ENCODE measurements around the gene SH3BP2.

The SH3BP2 gene

DNA sequence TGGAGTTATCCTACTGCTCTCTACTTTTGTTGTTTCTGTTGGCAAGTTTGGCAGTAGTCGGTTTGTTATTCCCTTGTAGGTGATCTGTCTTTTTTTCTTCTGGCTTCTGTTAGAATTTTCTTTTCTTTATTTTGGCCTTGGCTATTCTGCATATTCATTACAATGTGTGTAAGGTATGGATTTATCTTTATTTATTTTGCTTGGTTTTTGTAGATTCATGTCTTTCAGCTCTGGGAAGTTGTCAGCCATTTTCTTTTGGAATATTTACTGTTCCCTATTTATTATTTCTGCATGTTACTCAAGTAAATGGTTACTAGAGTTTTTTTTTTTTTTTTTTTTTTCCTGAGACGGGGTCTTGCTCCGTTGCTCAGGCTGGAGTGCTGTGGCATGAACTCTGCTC is 63.4 kb downstream of the SH3BP2 start:
- no peak for DNase-seq (ENCODE audit: low spot score)

DNA sequence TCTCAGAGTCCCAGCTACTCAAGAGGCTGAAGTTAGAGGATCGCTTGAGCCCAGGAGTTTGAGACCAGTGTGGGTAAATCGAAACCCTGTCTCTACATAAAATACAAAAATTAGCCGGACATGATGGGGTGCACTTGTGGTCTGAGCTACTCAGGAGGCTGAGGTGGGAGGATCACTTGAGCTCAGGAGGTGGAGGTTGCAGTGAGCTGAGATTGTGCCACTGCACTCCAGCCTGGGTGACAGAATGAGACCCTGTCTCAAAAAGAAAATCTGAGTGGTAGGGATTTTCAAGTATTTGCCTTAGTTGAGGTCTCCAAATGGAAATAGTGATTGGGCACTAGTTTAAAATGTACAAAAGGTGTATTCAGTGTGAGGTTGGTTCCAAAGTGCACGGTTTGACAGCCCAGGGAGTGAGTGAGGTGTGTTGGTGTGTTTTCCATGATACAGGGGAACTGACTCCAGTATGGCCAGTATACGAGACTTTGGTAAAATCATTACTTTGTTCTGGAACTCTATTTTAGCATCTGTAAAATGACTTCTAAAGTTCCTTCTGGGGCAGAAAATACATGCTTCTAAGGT is 64.6 kb downstream of the SH3BP2 start:
- no peak for DNase-seq (ENCODE audit: low spot score)

DNA sequence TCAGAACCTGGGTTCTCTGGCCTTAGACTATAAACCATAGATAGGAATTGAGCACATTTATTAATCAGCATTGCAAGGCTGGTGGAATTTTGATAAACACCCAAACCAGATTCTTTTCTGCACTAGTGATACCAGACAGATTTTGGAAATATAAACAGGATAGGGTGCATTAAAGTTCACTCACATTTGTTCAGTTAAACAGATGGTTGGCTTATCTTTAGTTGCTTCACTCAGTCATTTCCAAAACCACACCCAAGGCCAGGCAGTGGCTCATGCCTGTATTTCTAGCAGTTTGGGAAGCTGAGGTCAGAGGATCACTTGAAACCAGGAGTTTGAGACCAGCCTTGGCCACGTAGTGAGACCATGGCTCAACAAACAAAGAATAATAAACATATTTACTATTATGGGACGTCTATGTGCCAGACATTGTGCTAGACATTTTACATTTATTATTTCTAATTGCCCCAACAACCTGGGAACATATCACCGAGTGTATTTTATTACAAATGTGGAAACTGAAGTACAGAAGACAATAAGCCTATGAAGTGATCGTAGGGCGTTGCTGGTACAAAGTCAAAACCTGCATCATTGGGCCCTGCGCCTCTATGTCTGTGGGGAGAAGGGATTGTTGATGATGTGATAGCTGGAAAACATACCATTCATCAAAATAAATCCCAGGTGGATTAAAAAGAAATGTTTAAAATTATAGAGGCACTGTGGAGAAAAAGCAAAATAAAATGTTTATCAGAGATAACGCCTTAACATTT is 65.7 kb downstream of the SH3BP2 start:
- DNase-seq (ENCODE audit: low spot score) = no peak

DNA sequence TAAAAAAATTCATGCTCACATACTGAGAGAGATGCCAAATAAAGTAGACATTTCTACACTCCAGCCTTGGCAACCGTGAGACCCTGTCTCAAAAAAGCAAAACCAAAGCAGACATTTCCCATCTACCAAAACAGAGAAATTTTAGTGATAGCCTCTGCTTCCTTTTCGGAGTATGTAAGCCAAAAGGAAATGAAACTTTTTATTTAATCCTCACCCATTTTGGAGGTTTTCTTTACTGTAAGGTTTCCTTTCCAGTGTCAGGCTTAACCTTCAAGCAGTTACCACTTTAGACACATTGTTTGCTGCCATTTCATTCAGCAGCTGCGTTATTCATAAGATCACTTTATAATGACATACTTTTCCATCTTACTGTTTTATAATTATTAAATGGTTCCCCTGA is 66.6 kb downstream of the SH3BP2 start:
- DNase-seq (ENCODE audit: low spot score) = no peak

DNA sequence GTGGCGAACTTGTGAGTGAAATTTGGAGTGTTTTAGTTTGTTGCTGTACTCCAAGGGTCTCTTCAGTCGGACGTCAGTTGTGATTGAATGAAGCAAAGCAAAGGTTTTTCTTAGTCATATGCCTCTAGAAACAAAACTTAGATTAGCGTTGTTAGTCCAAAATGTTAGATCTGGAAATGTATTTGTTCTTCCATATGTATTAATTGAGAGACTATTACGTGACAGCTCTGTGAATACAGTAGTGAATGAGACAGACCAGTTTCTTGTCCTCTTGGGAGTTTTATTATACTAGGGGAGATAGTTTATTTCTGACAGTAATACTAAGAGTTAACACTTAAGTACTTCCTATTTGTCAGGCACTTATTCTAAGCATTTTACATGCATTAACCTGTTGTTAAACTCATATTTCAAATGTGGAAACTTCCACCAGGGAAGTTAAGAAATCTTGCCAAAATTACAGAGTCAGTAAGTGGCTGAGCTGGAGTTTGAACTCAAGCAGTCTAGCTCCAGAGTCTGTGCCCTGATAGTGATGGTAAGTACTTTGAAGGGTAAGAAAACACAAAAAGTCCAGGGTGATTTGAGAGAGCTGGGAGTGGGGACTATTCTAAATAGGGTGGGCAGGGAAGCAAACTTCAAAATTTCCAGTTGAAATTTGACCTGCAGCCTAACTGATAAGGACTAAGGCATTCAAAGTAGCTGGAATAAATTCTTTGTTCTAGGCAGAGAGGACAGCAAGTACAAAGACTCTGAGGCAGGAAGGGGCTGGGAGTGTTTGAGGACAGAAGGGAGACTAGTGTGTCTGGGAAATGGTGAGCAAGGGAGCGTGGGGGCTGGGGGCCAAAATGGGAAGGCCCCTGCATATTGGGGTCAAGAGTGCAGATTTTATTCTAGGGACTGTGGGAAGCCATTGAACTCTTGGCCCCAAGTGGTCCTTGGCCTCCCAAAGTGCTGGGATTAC is 67.8 kb downstream of the SH3BP2 start:
- DNase-seq (ENCODE audit: low spot score) = no peak

DNA sequence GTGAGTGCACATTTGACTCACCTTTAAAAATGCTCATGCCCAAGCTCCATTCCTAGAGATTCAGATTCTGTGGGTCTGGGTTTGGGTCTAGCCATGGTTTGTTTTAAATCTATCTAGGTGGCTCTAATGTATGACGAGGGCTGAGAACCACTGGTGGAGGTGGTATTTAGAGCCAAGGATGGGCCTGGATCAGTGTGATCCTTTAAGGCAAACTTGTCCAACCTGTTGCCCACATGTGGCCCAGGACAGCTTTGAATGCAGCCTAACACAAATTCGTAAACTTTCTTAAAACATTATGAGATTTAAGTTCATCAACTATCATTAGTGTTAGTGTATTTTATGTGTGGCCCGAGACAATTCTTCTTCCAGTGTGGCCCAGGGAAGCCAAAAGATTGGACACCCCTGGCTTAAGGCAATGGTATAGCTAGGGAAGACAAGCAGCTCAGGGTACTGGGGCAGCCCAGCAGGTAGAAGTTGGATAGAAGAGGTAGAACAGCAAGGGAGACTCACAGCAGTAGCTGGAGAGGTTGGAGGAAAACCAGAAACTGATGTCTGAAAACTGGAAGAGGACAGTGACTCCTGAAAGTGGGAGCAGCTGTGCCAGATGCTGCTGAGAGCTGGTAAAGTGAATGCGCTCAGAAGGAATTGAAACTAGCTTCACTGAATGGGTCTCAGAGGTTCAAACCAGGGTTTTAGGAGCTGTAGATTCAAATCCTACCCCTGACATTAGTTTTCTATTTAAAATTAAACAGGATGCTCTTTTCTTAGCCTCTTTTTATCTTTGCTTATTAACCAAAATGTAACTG is 68.9 kb downstream of the SH3BP2 start:
- no peak for DNase-seq (ENCODE audit: low spot score)

DNA sequence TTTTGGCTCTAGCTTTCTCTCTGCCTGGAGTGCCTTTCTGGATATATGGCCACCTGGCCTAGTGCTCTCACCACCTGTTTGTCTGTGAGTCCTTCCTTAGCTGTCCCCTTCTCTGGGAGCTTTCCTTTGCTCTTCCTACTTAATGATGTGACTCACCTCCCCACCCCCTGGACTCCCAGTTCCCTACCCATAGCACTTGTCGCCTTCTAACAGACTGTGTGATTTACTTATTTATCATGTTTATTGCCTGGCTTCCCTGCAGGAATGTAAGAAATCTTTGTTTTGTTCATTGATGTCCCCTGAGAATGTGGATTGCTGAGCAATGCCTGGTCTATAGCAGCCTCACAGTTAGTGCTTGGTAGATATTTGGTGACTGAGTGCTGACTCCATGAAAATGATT is 69.6 kb downstream of the SH3BP2 start:
- peak; percentile 66 for DNase-seq (ENCODE audit: low spot score)

DNA sequence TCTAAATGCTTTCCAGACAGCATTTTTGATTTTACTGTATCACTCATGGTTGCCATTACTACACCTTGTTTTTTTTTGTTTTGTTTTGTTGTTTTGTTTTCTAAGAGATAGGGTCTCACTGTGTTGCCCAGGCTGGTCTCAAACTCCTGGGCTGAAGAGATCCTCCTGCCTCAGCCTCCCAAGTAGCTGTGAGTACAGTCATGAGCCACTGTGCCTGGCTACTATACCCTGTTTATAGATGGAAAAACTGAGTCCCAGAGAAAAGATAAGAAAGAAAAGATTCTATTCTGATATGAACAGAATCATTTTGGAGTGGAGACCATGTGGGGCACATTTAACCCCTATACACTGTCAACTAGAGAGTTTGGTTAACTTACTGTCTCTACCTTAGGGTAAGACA is 70.8 kb downstream of the SH3BP2 start:
- DNase-seq (ENCODE audit: low spot score) = no peak

DNA sequence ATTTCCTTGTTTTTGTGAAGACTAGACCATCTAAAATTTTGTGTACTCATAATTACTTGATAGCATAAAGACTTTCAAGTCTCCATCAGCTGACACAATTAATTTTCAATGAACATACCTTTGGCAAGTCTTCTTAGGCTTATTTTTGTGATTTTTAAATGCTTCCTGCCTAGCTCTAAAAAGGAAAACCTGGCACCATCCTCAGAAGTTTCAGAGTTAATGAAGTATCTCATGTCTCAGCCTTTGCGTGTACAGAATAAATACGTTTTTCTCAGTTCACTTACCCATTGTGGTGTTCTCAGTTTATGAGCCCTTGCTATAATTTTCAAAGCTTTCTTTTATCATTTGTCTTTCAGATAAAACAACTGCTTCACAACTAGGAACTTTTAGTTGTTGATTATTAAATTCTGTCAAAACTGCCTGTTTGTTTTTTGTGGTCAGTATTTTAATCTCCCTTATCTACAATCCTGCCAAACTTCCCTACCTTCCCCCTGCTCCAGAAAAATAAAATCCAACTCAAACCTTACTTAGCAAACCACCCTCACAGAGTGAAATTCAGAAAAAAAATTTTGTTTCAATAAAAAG is 72.4 kb downstream of the SH3BP2 start:
- no peak for DNase-seq (ENCODE audit: low spot score)

DNA sequence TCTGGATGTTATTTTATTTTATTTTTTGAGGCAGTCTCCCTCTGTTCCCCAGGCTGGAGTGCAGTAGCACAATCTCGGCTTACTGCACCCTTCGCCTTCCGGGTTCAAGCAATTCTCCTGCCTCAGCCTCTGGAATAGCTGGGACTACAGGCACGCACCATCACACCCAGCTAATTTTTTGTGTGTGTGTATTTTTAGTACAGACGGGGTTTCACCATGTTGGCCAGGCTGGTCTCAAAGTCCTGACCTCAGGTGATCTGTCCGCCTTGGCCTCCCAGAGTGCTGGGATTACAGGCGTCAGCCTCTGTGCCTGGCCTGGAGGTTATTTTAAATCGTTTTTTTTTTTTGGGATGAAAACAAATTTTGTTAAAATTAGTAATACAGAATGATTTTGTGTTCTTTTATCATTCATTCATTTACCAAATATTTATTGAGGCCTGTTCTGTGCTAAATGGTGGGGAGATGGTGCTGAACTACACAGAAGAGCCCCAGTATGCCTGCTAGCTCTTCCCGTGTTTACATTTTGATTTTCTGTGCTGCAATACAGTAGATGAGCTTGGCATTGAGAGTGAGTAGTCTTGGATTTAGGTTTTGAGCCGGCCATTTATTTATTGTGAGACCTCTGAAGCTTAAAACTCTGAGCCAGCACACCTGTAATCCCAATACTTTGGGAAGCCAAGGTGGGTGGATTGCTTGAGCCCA is 73.4 kb downstream of the SH3BP2 start:
- no peak for DNase-seq (ENCODE audit: low spot score)

DNA sequence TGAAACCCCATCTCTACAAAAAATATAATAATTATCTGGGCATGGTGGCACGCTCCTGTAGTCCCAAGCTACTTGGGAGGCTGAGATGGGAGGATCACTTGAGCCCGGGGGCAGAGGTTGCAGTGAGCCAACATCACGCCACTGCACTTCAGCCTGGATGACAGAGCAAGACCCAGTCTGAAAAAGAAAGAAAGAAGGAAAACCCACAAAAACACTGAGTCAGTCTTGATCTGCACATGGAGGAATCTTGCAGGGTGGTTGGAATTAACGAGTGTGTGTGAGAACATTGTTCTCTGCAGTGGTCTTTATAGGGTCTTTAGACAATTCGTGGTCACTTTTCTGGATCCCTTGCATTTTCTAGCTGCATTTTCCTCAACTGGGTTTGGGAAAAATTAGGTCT is 74.0 kb downstream of the SH3BP2 start:
- no peak for DNase-seq (ENCODE audit: low spot score)

DNA sequence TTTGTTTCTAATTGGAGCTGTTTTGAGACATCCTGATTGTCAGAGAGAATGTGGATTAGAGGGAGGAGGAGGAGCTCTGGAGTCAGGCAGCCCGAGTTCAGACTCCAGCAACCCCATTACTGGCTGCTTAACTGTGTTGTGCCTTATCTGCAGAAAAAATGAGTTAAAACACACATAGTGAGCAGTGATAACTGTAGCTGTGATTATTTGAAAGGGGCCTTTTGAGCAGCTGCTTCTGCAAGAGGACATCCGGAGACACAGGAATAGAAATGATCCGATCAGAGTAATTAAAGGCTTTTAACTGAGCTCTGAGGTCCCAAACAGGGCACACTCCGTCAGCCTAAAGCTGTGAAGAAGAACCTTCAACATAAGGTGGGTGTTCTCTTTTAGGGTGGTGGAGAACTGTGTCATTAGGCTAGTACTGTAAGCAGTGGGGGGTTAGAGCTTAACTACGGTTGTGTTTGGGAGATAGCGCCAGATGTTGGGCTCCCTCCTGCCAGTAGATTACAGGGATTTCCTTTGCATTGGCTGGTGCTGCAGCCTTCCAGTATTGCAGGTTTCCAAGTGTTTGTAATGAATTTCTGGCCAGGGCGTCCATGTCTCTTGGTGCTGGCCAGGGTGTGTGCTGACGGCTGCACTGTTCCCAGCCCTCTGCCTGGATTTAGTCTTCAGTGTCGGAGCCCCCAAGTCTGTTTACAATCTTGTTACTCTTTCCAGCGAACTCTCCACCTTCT is 75.0 kb downstream of the SH3BP2 start:
- no peak for DNase-seq (ENCODE audit: low spot score)

DNA sequence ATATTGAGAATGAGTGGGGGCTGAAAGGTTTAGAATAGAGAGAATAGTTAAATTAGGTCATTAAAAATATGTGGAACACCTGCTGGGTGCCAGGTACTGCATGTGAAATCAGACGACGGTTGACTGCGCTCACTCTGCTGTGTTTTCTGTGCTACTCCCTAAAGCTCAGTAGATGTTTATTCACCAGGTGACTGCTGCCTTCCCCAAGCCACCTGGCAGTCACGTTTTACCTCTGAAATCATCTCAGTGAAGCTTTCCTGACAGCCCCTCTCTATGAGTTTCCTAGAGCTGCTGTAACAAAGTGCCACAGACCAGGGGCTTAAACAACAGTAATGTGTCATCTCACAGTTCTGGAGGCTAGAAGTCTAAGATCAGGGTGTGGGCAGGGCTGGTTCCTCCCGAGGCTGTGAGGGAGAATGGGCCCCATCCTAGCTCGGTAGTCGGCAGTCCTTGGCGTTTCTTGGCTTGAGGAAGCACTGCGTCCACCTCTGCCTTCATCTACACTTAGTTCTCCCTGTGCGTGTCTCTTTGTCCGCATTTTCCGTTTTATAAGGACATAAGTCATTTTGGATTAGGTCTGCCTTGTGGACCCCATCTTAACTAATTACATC is 76.1 kb downstream of the SH3BP2 start:
- DNase-seq (ENCODE audit: low spot score) = no peak

DNA sequence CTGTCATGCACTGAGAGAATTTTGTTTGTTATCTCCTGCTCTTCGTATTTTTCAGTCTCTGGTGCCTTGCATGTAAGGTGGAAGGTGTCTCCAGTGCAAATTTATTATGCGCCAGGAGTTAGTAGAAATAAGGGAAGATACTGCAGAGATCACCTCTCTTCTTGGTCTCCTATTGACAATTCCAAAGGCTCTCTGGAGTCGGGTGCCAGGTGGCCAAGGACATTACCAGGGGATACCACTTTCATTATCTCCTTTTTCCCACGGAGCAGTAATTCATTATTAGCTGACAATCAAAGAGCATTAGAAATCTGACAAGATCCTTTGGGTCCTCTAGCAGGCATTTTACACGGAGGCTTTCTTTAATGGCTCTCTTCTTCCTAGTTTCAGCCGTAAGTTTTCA is 76.8 kb downstream of the SH3BP2 start:
- no peak for DNase-seq (ENCODE audit: low spot score)

DNA sequence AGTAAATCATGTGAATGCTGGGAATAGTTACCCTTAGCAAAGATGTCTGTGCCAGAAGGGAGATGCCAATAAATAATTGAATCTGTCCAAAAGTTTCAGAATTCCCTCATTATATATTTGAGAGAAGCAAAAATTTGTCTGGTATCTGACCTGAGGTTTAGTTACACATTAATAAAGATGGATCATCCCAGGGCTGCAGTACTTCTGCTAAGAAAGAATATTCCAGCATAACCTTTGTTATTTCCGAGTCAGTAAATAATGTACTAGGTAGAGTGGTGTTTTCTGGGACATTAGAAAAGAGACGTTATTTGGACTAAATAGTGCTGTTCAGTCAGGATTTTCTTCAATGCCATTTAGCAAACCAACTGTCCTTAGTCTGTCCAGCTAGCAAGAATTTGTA is 77.2 kb downstream of the SH3BP2 start:
- no peak for DNase-seq (ENCODE audit: low spot score)

DNA sequence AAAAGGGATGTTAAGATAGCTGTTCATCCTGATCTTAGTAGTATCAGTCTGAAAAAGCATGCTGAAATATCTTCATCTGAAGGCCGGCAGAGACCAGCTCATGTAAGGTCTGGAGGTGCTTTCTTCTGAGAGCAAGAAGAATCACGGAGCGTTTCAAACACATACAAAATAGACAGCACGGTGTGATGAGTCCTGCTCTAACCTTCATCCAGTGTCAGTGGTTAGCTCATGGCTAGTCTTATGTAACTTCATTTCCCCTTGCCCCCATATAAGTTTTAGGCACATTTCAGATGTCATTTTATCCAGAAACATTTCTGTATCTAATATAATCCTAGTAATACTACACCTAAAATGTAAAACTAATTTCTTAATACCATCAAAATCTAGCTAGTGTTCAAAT is 78.6 kb downstream of the SH3BP2 start:
- DNase-seq (ENCODE audit: low spot score) = no peak

DNA sequence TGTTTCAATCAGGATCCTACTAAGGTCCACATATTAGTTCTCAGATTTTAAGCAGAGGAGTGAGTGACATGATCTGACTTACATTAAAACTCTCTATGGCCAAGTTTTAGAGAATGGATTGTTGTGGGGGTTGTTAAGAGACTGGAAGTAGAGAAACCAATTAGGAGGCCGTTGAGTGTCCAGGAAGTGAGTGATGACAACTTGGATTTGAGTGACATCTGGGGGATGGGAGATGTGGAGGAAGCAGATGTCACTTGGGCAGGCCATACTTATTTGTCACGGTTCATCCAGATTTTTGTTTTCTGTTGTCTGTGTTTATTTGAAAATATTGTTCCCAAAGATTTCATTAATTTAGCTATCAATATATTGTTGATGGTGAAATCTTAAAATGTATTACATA is 79.0 kb downstream of the SH3BP2 start:
- no peak for DNase-seq (ENCODE audit: low spot score)

DNA sequence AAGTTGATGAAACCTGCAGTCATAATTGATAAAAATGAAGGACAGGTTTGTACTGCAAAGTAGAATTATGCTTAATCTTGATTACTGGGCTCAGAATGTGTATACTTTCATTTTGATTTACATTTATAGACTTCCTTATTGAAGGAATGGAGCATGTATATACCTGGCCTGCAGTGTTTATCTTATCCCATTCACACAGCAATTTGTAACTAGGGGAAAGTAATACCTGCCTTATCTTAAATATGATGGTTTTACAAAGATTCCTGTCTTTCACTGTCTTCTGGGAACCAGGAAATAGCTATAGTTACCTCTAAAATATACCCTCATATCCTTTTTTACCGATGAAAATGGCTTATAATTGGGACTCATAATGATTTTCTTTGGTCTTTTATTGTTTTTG is 80.4 kb downstream of the SH3BP2 start:
- no peak for DNase-seq (ENCODE audit: low spot score)

DNA sequence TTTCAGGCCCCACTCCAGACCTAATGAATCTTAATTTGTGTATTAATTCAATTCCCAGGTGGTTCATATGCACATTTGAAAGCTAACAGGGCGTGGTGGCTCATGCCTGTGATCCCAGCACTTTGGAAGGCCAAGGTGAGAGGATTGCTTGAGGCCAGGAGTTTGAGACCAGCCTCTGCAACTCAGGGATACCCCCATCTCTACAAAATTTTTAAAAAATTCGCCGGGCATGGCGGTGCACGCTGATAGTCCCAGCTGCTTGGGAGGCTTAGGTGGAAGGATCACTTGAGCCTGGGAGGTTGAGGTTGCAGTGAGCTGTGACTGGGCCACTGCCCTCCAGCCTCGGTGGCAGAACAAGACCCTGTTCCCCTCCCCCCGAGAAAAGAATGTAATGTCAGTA is 82.0 kb downstream of the SH3BP2 start:
- no peak for DNase-seq (ENCODE audit: low spot score)

DNA sequence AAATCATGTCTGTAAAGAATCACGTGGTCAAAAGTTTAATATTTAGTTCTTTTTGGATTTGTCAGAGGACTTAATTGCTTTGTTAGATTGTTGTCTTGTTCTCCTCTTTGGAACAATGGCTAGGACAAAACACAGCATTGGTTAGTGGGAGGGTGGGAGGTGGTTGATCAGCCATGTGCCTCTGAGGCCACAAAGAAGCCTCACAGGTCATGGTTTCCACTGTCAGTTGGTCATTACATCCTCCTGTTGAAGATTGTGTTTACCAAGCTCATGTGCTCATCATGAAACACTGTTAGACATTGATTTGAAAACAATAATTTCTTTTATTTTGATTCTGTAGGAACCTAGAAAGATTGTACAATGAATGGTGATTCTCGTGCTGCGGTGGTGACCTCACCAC is 82.7 kb downstream of the SH3BP2 start:
- no peak for DNase-seq (ENCODE audit: low spot score)

All from SW480 (cell line).